Right lobe of liver (tissue), 4 donors: ENCODE measurements around the gene PLCB2.

Experiments used
- POLR2A ChIP-seq: fragments of 450-650 bp; IDR thresholded peaks from one replicate; pipeline ENCODE4 v1.6.1; 2017; ENCODE audit warnings: antibody characterized with exemption, mild to moderate bottlenecking
- TF ChIP-seq, protein P1 (sequence below), 4 donors: fragments of 200-600 bp in 3 of 4; fragments of 450-650 bp in 1 of 4; IDR thresholded peaks; one replicate each; pipeline versions ENCODE4 v1.5.1 to v1.8.0; 2016 to 2022; ENCODE audit warnings: antibody characterized with exemption in 4 of 4, mild to moderate bottlenecking in 2 of 4
- donor health status: DM: no; HTN: no; CAD: no.
- donor health status: DM: no; HTN: no; CAD: no.
- donor health status: DM: no; HTN: yes; CAD: no.

- TF ChIP-seq, protein P1, sequence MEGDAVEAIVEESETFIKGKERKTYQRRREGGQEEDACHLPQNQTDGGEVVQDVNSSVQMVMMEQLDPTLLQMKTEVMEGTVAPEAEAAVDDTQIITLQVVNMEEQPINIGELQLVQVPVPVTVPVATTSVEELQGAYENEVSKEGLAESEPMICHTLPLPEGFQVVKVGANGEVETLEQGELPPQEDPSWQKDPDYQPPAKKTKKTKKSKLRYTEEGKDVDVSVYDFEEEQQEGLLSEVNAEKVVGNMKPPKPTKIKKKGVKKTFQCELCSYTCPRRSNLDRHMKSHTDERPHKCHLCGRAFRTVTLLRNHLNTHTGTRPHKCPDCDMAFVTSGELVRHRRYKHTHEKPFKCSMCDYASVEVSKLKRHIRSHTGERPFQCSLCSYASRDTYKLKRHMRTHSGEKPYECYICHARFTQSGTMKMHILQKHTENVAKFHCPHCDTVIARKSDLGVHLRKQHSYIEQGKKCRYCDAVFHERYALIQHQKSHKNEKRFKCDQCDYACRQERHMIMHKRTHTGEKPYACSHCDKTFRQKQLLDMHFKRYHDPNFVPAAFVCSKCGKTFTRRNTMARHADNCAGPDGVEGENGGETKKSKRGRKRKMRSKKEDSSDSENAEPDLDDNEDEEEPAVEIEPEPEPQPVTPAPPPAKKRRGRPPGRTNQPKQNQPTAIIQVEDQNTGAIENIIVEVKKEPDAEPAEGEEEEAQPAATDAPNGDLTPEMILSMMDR (IDR thresholded peaks at IDR 0.05): no peak
- no peak for TF ChIP-seq POLR2A
Observed at GRCh38 chr15:40249477-40250303, 58.0 kb downstream of the PLCB2 start.
